ENCODE measurements around the gene SPACA7. TPM values are rescaled to one million over a fixed set of nuclear protein-coding genes. Genes with fewer than 3 reads are reported as not detected.

SPACA7 gene
- polyA plus RNA-seq, 1 donor from 2014 or later = not detected

DNA sequence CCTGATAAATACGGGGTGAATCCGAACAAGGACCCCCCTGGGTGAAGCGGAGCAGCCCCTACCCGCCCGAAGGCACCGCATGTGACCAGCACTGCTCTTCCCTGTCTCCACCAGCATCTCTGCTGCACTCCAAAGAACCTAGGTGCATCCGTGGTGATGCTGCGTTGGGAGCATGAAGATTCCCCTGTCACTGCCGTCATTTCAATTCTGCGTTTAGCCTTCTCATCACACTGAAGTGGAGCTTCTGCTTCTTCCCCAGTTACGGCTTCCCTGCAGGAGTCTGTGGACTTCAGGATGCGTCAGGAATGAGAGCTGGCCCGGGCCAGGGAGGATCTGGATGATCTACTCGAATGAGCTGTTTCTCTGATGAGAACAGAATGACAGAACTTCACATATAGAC lies 47.9 kb downstream of the SPACA7 start:
- H3K79me2 ChIP-seq (replicated peaks; ENCODE audit: insufficient read depth, low read length) = no peaks in the 10 kb centered on the region
- H3K4me3 ChIP-seq (ENCODE audit: low read length) = no peak overlapping the region
- no peaks in the 10 kb centered on the region for H3K9me2 ChIP-seq (ENCODE audit: insufficient read depth, low read length)
- no peak overlapping the region for H3K4me2 ChIP-seq (ENCODE audit: low read length)
- no peaks in the 10 kb centered on the region for H3F3A ChIP-seq (ENCODE audit: insufficient read depth, low read length, poor library complexity, severe bottlenecking)
- H2AFZ ChIP-seq (ENCODE audit: low read depth, low read length) = no peak overlapping the region
- no peak for TF ChIP-seq POLR2AphosphoS5 (IDR thresholded peaks at IDR 0.05)
- no peak for TF ChIP-seq SMC3 (conservative IDR thresholded peaks at IDR 0.05; ENCODE audit: poor library complexity)
- no peak for TF ChIP-seq EZH2 (IDR thresholded peaks at IDR 0.05; ENCODE audit: borderline replicate concordance, insufficient read depth, low read length, poor library complexity, severe bottlenecking)
- TF ChIP-seq EP300 (conservative IDR thresholded peaks at IDR 0.05; ENCODE audit: poor library complexity, severe bottlenecking) = no peak
- TF ChIP-seq MXI1 (conservative IDR thresholded peaks at IDR 0.05; ENCODE audit: poor library complexity, severe bottlenecking) = no peak
- TF ChIP-seq, protein P1, sequence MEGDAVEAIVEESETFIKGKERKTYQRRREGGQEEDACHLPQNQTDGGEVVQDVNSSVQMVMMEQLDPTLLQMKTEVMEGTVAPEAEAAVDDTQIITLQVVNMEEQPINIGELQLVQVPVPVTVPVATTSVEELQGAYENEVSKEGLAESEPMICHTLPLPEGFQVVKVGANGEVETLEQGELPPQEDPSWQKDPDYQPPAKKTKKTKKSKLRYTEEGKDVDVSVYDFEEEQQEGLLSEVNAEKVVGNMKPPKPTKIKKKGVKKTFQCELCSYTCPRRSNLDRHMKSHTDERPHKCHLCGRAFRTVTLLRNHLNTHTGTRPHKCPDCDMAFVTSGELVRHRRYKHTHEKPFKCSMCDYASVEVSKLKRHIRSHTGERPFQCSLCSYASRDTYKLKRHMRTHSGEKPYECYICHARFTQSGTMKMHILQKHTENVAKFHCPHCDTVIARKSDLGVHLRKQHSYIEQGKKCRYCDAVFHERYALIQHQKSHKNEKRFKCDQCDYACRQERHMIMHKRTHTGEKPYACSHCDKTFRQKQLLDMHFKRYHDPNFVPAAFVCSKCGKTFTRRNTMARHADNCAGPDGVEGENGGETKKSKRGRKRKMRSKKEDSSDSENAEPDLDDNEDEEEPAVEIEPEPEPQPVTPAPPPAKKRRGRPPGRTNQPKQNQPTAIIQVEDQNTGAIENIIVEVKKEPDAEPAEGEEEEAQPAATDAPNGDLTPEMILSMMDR (IDR thresholded peaks at IDR 0.05; ENCODE audit: poor library complexity, severe bottlenecking) = no peak
- TF ChIP-seq, protein P2, sequence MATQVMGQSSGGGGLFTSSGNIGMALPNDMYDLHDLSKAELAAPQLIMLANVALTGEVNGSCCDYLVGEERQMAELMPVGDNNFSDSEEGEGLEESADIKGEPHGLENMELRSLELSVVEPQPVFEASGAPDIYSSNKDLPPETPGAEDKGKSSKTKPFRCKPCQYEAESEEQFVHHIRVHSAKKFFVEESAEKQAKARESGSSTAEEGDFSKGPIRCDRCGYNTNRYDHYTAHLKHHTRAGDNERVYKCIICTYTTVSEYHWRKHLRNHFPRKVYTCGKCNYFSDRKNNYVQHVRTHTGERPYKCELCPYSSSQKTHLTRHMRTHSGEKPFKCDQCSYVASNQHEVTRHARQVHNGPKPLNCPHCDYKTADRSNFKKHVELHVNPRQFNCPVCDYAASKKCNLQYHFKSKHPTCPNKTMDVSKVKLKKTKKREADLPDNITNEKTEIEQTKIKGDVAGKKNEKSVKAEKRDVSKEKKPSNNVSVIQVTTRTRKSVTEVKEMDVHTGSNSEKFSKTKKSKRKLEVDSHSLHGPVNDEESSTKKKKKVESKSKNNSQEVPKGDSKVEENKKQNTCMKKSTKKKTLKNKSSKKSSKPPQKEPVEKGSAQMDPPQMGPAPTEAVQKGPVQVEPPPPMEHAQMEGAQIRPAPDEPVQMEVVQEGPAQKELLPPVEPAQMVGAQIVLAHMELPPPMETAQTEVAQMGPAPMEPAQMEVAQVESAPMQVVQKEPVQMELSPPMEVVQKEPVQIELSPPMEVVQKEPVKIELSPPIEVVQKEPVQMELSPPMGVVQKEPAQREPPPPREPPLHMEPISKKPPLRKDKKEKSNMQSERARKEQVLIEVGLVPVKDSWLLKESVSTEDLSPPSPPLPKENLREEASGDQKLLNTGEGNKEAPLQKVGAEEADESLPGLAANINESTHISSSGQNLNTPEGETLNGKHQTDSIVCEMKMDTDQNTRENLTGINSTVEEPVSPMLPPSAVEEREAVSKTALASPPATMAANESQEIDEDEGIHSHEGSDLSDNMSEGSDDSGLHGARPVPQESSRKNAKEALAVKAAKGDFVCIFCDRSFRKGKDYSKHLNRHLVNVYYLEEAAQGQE (IDR thresholded peaks at IDR 0.05; ENCODE audit: borderline replicate concordance) = no peak
- TF ChIP-seq TAF1 (IDR thresholded peaks at IDR 0.05; ENCODE audit: low read depth) = no peak
- no peak for TF ChIP-seq RAD21 (conservative IDR thresholded peaks at IDR 0.05)
- H3K9me3 ChIP-seq (ENCODE audit: low read length) = peaks cover 3% of the 10 kb centered on the region
- H3K27me3 ChIP-seq (ENCODE audit: insufficient read depth, low read depth, low read length) = no peaks in the 10 kb centered on the region
- no peak overlapping the region for H3K9ac ChIP-seq (ENCODE audit: low read length)
- no peak overlapping the region for H3K27ac ChIP-seq (ENCODE audit: low read length)
- no peaks in the 10 kb centered on the region for H3K36me3 ChIP-seq (ENCODE audit: insufficient read depth, low read length)
- no peaks in the 10 kb centered on the region for H4K20me1 ChIP-seq (ENCODE audit: insufficient read depth)

DNA sequence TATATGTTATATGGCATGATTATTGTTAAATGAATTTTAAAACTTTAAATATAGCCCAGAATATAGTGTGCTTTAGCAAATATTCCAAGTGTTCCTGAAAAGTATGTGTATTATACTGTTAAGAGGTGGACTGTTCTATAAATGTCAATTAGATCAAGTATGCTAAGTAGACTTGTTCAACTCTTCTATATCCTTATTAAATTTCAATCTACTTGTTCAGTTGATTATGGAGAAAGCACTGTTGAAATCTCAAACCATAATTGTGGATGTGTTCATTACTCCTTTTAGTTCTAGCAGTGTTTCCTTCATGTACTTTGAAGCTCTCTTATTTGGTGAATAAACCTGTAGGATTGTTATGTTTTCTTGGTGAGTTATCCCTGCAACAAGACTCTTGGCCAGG lies 52.5 kb downstream of the SPACA7 start:
- no peak overlapping the region for H3K4me3 ChIP-seq (ENCODE audit: low read length)
- no peaks in the 10 kb centered on the region for H3K9me3 ChIP-seq (ENCODE audit: low read length)
- TF ChIP-seq, protein P2 (IDR thresholded peaks at IDR 0.05; ENCODE audit: borderline replicate concordance) = no peak
- TF ChIP-seq, protein P1 (IDR thresholded peaks at IDR 0.05; ENCODE audit: poor library complexity, severe bottlenecking) = no peak
- no peak for TF ChIP-seq MXI1 (conservative IDR thresholded peaks at IDR 0.05; ENCODE audit: poor library complexity, severe bottlenecking)
- TF ChIP-seq SMC3 (conservative IDR thresholded peaks at IDR 0.05; ENCODE audit: poor library complexity) = no peak
- no peak for TF ChIP-seq RAD21 (conservative IDR thresholded peaks at IDR 0.05)
- TF ChIP-seq TAF1 (IDR thresholded peaks at IDR 0.05; ENCODE audit: low read depth) = no peak
- no peak for TF ChIP-seq EP300 (conservative IDR thresholded peaks at IDR 0.05; ENCODE audit: poor library complexity, severe bottlenecking)
- no peak for TF ChIP-seq POLR2AphosphoS5 (IDR thresholded peaks at IDR 0.05)
- TF ChIP-seq EZH2 (IDR thresholded peaks at IDR 0.05; ENCODE audit: borderline replicate concordance, insufficient read depth, low read length, poor library complexity, severe bottlenecking) = no peak
- H4K20me1 ChIP-seq (ENCODE audit: insufficient read depth) = no peaks in the 10 kb centered on the region
- no peak overlapping the region for H3K9ac ChIP-seq (ENCODE audit: low read length)
- no peak overlapping the region for H2AFZ ChIP-seq (ENCODE audit: low read depth, low read length)
- H3K36me3 ChIP-seq (ENCODE audit: insufficient read depth, low read length) = no peaks in the 10 kb centered on the region
- no peaks in the 10 kb centered on the region for H3F3A ChIP-seq (ENCODE audit: insufficient read depth, low read length, poor library complexity, severe bottlenecking)
- H3K27me3 ChIP-seq (ENCODE audit: insufficient read depth, low read depth, low read length) = no peaks in the 10 kb centered on the region
- no peak overlapping the region for H3K4me2 ChIP-seq (ENCODE audit: low read length)
- H3K9me2 ChIP-seq (ENCODE audit: insufficient read depth, low read length) = no peaks in the 10 kb centered on the region
- H3K79me2 ChIP-seq (replicated peaks; ENCODE audit: insufficient read depth, low read length) = no peaks in the 10 kb centered on the region
- H3K27ac ChIP-seq (ENCODE audit: low read length) = no peak overlapping the region
